Mammary epithelial cell (primary cell): ENCODE measurements around the gene ALOX5.
"Not testable (repeated sequence)": the region's sequence is repeated elsewhere in the genome, so short reads cannot be mapped to it uniquely, and the experiment has no call there.

Source experiments
- CTCF ChIP-seq, 2 donors: IDR thresholded peaks in 1 of 2; conservative IDR thresholded peaks in 1 of 2; 2 replicates each; pipeline ENCODE4 v1.5.1; 2011 to 2012; ENCODE audit warnings: inconsistent platforms in 2 of 2, low read length in 2 of 2, mild to moderate bottlenecking in 2 of 2, control low read depth in 1 of 2, low read depth in 1 of 2; ENCODE audit not compliant: insufficient read depth in 1 of 2; ENCODE audit errors: extremely low read depth in 1 of 2
- EZH2 ChIP-seq: IDR thresholded peaks from 2 replicates; pipeline ENCODE4 v1.6.1; 2012; ENCODE audit warnings: low read length, inconsistent platforms, borderline replicate concordance

GRCh38 chr10:45358961-45359360 lies 15.1 kb upstream of the ALOX5 start:
- TF ChIP-seq CTCF (conservative IDR thresholded peaks at IDR 0.05 in 1 of 2, IDR thresholded peaks at IDR 0.05 in 1 of 2; ENCODE audit: extremely low read depth in 1 of 2, insufficient read depth in 1 of 2, low read depth in 1 of 2, low read length in 2 of 2); EZH2: not testable (repeated sequence)
